Measurements from ENCODE around the gene TRIO.

GRCh38 chr5:14445013-14445412 lies 301.9 kb downstream of the TRIO start:
- TF ChIP-seq, protein P1, sequence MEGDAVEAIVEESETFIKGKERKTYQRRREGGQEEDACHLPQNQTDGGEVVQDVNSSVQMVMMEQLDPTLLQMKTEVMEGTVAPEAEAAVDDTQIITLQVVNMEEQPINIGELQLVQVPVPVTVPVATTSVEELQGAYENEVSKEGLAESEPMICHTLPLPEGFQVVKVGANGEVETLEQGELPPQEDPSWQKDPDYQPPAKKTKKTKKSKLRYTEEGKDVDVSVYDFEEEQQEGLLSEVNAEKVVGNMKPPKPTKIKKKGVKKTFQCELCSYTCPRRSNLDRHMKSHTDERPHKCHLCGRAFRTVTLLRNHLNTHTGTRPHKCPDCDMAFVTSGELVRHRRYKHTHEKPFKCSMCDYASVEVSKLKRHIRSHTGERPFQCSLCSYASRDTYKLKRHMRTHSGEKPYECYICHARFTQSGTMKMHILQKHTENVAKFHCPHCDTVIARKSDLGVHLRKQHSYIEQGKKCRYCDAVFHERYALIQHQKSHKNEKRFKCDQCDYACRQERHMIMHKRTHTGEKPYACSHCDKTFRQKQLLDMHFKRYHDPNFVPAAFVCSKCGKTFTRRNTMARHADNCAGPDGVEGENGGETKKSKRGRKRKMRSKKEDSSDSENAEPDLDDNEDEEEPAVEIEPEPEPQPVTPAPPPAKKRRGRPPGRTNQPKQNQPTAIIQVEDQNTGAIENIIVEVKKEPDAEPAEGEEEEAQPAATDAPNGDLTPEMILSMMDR (IDR thresholded peaks at IDR 0.05) = no peak
- TF ChIP-seq POLR2A (IDR thresholded peaks at IDR 0.05; ENCODE audit: low read depth) = no peak
